NCI-H82 (cell line): Measurements from ENCODE around the gene DNM3.
A peak's percentile ranks its signal among the peaks of the same experiment; 100 is the strongest.
"Not testable (repeated sequence)": the region's sequence is repeated elsewhere in the genome, so short reads cannot be mapped to it uniquely, and the experiment has no call there.

Experiments
- DNase-seq: peaks from one replicate; lab custom pipeline; 2025; lab: John Stamatoyannopoulos, UW

DNM3 gene

DNA sequence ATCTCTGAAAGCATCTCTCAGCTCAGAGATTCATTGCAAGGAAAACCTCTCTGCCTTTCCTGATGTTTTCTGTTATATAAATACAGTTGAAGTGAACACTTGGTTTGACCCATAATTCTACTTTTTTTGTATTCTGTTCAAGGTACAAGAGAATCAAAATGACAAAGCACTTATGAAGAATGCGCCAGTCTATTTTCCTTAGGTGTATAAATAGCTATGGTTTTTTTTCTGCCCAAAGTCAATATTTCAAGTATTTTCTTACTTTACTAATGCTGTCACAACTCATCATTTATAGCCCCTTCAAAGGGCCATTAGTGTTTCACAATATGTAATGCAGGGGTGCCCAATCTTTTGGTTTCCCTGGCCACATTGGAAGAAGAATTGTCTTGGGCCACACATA, 436.7 kb downstream of the DNM3 start:
- no peak for DNase-seq

DNA sequence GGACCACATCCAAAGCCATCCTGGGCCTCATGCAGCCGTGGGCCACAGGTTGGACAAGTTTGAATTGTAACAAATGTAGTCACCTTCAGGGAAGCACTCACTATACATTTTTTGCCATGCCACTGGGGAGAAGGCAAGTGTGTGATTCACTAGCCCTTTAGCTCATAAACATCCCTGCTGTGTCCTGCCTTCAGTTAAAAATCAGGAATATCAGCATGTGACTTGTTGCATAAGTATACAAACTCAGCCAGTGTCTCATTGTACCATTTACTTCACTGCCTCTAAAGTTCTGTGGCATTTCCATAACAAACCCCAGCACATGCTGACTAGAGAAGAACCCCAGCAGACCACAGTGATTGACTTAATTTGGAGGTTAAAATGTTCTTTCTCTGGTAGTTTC, 437.2 kb downstream of the DNM3 start:
- DNase-seq = no peak

DNA sequence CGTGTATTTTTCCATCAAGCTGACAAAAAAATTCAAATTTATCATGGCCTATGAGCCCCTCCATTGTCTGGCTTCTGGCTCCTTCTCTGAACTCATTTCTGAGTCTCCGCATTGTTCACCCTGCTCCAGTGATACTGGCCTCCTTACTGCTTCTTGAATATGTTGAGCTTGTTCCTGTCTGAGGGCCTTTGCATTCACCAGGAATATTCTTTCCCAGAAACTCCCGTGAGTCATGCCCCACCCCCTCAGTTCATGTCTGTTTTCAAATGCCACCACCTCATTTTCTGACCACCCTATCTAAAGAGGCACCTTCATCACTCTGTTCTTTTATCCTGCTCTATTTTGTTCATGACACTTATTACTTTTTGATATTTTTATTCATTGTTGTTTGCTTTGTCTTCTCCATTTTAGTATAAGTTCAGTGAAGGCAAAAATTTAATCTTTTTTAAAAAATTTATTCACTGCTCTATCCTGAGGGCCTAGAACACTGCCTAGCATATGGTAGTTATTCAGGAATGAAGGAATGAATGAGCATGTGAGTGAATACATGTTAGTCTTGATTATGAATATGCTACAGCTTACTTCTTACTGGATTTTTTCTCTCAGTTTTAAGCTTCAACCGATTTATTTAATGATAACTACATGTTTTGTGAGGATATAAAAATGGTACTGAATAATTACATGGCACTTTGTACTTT, 438.8 kb downstream of the DNM3 start:
- no peak for DNase-seq

DNA sequence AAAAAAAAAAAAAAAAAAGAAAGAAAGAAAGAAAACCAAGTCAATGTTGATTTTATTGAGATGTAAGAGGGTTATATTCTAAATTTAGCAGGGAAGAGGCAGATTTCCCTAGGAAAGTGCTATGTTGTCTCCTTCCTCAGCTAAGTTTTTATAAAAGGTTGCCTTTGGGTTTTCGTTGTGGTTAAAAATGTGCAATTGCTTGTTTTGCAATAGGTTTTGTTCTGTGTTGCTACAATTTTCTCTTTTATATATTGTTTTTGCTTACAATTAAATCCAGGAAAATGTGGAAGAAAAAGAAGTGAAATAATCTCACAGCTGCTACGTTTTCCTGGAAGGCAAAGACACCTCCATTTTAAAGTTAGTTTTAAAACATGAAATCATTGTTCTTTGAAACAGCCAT, 442.5 kb downstream of the DNM3 start:
- DNase-seq = no peak

DNA sequence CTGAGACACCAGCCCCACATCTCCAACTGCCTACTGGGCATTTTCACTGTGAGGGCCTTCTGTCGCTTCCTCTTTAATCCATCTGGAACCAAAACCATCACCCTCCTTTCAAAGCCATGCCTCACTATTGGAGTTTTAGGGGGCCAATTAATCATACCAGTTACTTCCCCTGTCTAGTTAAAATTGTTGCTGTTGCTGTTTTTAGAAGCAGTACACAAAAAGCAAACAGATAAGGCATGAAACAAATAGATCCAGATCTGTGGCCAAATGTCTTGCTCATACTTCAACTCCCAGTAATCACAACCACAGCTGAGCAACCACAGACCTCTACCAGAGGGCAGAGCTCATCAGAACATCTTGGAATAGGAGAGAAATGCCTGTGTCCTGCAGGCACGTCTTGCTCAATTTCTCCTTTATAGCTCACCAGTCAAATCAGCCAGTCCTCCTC, 445.4 kb downstream of the DNM3 start:
- no peak for DNase-seq

DNA sequence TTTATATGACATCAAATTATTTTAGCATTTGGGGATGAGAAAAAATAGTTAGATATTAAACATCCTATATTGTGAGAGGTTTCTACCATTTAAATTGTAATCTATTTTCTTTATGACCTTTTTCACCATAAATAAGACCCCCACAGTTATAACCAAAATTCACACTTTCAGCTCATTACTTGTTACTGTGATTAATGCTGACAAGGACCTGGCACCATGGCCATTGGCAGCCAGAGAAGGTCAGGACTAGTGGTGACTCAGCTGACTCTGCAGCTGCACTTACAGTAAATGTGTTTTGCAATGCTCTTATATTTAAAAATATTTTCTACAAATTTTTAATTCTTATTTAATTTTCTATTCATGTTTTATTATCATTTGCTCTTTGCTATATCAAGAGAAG, 445.9 kb downstream of the DNM3 start:
- no peak for DNase-seq

DNA sequence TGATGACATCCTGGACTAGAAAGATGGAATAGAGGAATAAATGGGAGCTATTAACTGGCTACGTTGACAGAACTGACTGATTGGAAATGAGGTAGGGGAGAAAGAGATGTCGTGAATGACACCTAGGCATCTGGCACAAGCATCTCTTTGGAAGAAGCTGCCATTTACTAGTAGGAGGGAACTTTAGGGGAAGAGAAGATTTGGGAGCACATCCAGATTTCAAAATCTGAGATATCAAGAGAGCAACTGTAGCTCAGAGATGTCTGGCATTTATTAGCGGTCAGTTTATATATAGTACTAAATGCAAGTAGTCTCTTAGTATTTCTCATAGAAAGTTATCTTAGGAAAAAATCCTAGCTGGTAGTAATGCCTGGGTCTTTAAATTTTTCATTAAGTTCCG, 447.3 kb downstream of the DNM3 start:
- no peak for DNase-seq

DNA sequence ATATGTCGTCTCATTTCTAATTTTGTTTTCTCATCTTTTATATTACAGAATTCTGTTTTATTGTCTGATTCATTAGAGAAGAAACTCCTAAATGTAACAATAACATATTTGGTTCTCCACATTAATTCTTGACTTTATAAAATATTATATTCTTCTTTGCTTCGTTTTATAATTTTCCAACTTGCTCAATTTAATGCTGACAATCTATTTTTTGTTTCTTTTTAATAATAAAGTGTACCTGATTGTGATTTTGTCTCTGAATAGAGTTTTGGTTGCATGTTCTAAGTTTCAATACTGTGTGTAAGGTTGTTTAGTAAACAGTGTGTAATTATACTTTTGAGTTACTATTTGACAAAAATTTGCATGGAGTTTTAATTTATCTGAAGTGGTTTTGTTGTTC, 448.1 kb downstream of the DNM3 start:
- DNase-seq = no peak

DNA sequence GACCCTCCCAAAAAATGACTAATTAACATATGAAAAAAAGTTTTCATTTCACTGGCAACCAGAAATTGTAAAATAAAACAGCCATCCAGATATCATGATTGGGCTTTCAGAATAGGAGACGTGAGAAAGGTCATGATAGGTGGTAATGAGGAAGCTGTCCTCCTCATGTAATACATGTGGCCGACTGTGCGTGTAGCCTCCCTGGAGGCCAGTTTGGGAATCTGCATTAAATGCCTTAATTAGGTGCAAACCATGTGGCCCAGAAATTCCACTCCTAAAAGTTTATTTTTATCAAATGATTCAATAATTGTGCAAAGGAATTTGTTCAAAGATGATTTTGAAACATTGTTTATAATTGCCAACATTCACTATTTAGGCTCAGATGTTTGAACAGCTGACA, 451.5 kb downstream of the DNM3 start:
- DNase-seq = no peak

DNA sequence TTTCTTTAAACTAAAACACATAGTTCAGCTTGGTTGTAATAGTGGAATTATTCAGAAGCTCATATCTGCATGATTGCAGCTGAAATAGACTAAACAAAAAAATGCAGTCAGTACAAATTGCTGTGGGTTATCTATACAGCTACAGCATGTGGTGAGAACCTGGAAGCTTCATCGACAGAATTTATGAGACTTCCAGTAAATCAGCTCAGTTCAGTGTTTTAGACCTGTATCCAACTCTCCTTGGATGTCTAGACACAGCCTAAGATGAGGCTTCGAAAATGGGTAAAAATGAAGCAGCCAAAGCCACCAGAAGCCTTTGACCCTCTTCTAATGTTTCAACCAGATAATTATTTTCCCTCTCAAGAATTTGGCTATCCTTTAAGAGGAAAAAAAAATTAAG, 452.1 kb downstream of the DNM3 start:
- DNase-seq = no peak

DNA sequence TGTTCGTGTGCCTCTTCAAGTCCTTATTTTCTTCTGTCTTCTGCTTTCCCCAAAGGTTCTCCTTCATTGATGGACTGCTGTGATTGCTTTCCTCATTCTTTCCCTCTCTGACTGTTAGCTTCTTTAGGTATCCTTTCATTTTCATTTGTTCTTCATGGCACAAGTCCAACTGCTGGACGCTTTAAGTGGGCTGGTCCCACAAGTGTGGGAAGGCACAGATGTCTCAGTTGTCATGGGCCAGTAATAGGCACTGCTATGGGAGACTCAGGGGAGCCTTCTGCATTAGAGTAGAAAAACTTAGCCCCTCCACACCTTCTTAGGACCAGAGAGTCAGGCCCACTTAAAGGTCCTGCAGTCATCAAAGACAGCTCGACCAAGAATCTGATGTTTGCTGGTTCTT, 456.8 kb downstream of the DNM3 start:
- no peak for DNase-seq

DNA sequence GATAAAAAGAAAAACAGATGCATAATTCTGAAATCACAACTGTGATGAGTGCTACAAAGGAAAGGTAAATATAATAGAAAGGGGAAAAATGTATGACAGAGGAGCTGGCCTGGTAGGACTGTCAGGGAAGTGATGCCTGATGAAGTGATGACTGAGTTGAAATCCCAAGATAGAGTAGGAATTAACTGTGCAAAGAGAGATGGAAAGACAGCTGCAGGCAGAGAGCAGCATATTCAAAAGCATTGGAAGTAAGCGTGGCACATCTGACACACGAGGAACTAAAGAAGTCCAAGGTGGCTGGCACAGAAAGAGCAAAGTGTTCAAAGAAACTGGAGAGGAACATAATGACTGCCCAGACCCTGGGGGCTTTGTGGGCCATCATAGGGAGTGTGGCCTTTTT, 457.6 kb downstream of the DNM3 start:
- no peak for DNase-seq

DNA sequence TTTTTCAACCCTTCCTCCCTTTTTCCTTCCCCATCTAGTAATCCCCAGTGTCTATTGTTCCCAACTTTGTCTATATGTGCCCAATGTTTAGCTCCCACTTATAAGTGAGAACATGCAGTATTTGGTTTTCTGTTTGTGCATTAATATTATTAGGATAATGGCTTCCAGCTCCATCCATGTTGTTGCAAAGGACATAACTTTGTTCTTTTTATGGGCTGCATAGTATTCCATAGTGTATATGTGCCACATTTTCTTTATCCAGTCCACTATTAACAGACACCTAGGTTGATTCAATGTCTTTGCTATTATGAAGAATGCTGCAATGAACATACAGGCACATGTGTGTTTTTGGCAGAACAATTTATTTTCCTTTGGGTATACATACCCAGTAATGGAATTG, 458.2 kb downstream of the DNM3 start:
- DNase-seq = no peak

DNA sequence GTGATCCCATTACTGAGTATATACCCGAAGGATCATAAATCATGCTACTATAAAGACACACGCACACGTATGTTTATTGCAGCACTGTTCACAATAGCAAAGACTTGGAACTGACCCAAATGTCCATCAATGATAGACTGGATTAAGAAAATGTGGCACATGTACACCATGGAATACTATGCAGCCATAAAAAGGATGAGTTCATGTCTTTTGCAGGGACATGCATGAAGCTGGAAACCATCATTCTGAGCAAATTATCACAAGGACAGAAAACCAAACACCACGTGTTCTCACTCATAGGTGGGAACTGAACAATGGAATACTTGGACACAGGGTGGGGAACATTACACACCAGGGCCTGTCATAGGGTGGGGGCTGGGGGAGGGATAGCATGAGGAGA, 466.2 kb downstream of the DNM3 start:
- DNase-seq = not testable (repeated sequence)

DNA sequence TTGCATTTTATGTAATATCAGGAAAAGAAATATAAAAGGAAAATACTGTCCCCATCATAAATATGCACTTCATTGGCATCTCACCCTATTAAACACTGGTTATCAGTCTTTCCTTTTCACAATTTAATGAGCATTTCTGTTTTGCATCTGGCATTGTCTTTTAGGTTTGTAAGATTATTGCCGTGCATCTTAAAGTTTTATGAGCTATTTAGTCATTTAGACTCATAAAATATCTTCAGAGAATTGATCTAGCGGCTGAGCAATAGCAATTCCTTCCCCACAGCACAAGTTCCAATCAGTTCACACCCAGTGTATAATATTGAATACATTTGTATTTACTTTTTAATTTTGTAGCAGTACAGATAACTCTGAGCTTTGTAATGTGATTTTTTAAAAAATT, 466.8 kb downstream of the DNM3 start:
- DNase-seq = no peak

DNA sequence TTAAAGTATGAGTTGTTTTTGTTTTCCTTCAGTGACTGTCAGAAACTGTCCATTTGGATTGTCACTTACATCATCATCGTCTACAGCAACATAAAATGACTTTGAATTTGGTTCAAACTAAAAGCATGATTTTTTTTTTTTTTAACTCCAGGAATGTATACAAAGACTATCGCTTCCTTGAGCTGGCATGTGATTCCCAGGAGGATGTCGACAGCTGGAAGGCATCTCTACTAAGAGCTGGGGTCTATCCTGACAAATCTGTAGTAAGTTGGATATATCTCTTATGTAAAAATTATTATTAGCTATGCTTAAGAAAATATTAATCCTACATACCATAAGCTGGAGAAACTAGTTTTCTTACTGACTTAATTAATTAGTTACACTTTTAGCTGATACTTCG, 467.3 kb downstream of the DNM3 start:
- no peak for DNase-seq

DNA sequence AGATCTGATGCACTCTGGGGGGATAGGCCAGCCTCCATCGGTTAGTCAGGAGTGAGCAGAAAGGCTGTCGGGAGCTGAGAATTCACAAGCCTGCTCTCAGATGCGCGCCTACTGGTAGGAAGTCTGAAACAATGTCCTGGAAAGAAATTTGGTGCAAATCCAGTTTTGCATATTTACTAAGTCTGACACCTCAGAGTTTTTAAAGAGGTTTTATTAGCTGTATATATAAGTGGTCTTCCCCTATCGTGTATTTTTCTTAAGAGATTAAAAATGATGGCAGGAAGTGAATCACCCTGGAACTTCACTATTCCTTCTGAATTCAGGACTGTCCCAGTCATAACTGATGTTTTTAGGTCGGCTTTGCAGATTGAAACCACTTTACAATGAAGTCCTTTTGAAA, 479.4 kb downstream of the DNM3 start:
- no peak for DNase-seq

DNA sequence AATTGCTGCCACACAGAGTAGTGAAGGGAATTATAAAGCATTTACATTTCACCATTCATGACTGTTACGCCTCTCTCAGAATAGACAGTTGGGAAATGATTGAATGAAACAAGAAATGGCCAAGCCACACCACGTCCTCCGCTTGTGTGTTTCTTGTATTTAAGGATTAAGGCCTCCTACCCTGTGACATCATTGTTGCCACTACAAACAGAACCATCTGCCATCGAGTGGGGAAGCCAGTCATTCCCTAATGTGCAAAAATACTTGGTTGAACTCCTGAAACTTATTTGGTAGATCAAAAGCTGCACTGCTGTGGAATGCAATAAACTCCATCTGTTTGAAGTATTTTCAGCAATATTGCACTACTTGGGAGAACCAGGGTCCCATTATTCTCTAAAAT, 480.2 kb downstream of the DNM3 start:
- DNase-seq = peak; percentile 78

DNA sequence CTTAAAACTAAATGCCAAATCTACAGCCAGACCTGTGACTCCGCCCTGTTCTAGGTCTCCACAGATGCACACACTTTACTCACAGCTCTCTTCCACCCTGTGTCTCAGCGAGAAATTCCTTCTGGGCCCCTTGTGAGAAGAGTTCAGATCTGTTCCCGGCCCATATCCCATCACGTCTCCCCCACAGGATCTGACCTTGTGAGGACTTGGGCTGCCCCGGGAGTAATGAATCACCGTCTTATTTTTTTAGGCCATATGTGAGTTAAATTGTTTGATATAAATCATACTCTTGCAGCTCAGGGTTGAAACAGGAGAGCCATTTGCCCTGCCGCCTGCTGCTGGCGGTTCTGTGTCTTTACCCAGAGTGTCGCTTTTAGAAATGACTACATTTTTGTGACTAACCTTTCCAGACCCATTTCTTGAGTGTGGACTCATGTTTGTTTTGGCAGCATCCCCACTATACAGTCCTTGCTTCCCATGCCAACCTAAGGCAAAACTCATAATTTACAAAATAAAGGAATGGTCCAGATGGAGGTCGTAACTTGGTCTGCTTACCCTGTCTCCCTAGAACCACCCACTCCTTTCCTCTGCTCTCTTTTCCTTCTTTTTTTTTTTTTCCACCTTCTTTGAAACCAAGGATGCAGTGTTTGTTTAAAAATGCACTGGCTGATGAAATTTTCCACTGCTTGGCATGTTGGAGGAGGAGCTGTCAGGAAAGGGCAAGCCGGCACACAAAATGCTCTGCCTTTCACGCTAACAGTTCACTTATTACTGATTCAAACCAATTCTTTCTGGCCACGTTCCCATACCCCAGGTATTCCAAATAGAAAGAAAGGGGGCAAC, 481.1 kb downstream of the DNM3 start:
- DNase-seq = peak; percentile 14

DNA sequence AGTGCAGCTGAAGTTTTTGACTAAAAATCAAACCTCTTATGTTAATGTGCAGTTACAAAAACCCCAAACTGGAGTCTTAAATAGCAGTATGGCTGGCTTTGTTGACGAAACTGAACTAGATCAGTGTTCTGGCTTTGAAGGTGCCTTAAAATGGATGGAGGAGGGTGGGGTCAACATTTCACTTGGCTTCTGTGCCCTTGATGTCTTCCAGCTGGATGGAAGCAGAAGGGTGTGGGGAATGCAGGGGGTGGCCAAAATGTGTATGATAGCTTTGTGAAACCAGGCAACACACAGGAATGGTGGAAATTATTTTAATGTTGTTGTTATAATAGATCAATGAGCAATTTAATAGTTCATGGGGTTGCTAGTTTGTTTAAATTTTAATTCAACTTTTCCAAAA, 482.4 kb downstream of the DNM3 start:
- DNase-seq = no peak

DNA sequence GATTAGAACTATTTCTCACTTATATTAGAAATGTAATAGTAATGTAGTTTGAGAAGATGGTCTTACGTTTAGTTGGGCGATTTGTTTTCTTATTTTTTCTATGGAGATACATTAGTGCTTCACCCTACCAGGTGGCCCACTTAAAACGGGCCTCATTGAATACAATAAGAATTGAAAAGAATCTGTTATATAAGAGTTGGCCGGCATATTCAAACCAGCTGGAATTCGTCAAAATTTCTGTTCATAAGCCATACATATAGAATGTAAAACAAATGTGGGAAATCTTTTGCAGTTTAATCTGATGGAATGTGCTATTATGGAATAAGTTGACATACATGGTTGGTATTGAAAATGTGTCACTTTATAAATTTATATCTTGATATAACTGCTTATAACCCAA, 482.8 kb downstream of the DNM3 start:
- no peak for DNase-seq

DNA sequence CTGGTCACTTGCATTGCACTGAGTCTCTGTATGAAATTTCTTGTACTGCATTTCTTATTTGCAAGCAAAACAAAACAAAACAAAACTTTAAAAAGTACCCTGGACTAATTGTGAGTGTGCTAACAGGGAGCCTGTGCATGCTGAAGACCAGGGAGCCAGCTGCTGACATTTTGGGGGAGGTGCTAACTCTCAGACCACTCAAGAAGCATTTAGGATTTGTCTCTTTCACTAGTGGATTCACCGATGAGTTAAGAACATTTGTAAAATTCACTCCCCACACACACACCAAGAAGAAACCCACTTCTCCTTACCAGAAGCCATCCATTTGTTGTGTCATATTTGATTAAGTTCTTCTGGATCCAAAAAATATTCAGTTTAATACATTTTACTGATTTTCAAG, 483.5 kb downstream of the DNM3 start:
- no peak for DNase-seq

DNA sequence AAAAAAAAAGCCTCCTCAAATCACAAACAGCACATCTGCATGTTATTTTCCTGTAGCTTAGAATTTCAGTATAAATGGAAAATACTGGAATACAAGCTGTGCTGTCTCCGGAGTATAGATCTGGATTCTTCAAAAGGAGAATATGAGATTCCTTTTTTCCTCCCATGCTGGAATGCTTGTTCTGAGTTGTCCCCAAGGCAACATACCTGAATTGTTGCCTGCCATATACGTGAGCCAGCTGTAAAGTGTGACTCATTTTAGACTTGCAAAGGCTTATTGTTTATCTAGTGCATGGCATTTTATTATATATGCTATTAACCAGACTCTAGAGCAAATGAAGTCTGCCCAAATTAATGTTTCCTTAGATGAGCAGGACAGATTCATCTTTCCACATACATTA, 484.2 kb downstream of the DNM3 start:
- no peak for DNase-seq

DNA sequence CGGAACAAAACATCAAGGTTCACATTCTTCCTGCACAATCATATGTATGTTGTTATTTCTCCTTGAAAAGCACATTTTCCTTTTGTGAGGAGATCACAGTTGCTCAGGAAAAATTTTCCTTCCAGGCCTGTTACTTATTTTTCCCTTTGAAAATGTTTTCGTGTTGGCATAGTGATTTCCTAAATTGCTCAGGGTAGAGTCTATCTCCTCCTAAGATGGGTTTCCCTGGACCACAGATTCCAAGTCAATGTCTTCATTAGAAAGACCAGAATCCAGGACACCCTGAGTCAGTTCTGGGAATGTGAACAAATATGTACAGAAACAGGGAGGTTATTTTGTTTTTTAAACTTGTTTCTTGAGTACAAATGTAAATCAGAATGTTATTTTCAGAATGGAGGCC, 484.8 kb downstream of the DNM3 start:
- no peak for DNase-seq
